Psoas muscle (tissue), 8 donors: ENCODE measurements around the gene RXFP2. TPM values are rescaled to one million over a fixed set of nuclear protein-coding genes. Genes with fewer than 3 reads are reported as not detected.

Experiments
- ATAC-seq, 4 donors: fragments of 200-7000 bp; cut with Tn5 transposase; one replicate each; pipeline ENCODE4 v1.9.1; 2020; ENCODE audit warnings: moderate library complexity in 3 of 4, mild to moderate bottlenecking in 2 of 4
- DNase-seq, 2 donors: peaks; one replicate each; pipeline ENCODE4 v3.0.0-alpha.2; 2020
- H3K27ac ChIP-seq: fragments of 200-600 bp; one replicate; pipeline ENCODE4 v1.8.0; 2022
- H3K27me3 ChIP-seq, 3 donors: fragments of 200-600 bp in 1 of 3; one replicate each; pipeline versions ENCODE4 v1.6.1 to v1.8.0; 2013 to 2022; ENCODE audit warnings: low read length in 2 of 3, mild to moderate bottlenecking in 2 of 3, moderate library complexity in 1 of 3; ENCODE audit not compliant: insufficient read depth in 3 of 3
- H3K36me3 ChIP-seq, 2 donors: fragments of 200-600 bp in 1 of 2; one replicate each; pipeline versions ENCODE4 v1.6.1 to v1.8.0; 2013 to 2022; ENCODE audit warnings: low read depth in 1 of 2, mild to moderate bottlenecking in 1 of 2, moderate library complexity in 1 of 2; ENCODE audit not compliant: insufficient read depth in 1 of 2
- H3K4me1 ChIP-seq: fragments of 200-600 bp; one replicate; pipeline ENCODE4 v1.8.0; 2022
- H3K4me3 ChIP-seq: fragments of 200-600 bp; one replicate; pipeline ENCODE4 v1.8.0; 2022; ENCODE audit warnings: mild to moderate bottlenecking
- H3K9me3 ChIP-seq: fragments of 200-600 bp; one replicate; pipeline ENCODE4 v1.8.0; 2022
- CTCF ChIP-seq: fragments of 200-600 bp; IDR thresholded peaks from one replicate; pipeline ENCODE4 v1.8.0; 2022; ENCODE audit warnings: antibody characterized with exemption
- WGBS, 3 donors: extraction: QIAGEN DNeasy Blood & Tissue Kit; methylation state at CpG; one replicate each; pipeline versions ENCODE4 v1.1.6 to v1.1.7; 2013; 5-methylcytosine and 5-hydroxymethylcytosine counted together
- intact Hi-C, 2 donors: fragments of 100-400 bp; cut with DNase I; formaldehyde crosslinking; loops; one replicate each; pipeline versions ENCODE4 v1.11.0 to v1.14.2; 2022
- polyA plus RNA-seq, 3 donors: library from polyadenylated mRNA; stranded (reverse); fragments of 200-250 nt; gene quantifications; one replicate each; pipeline ENCODE4 v1.2.3, GENCODE V29; 2013
- total RNA-seq, 4 donors: library from RNA; stranded (reverse); fragmentation: NEBNext Ultra II Directional in 2 of 4; extraction: Animal tissue kit (Norgen Biotek cat#: 25700) in 2 of 4; gene quantifications; one replicate each; pipeline versions ENCODE4 v1.2.1 to v1.2.4, GENCODE V29; 2021 to 2023
- donor health status: healthy with polysubstance abuse.
- donor health status: DM: no; HTN: no; CAD: no; lungs with moderate emphysema.
- donor health status: Bipolar disorder and iron deficiency.
- donor health status: healthy.
- donor health status: DM: yes; HTN: yes; CAD: no.
- donor health status: DM: no; HTN: no; CAD: no.
- donor health status: DM: no; HTN: no; CAD: no.
- donor health status: DM: yes; HTN: yes; CAD: no.

Gene RXFP2
- total and polyA plus RNA-seq, 7 donors, result 0.47 to 4.0 (median 1.2) TPM; not detected in 2

GRCh38 chr13:31775148-31775547 lies 35.8 kb downstream of the RXFP2 start:
- Histone ChIP-seq H3K4me1 (no peaks in the 10 kb centered on the region), H3K9me3 (no peaks in the 10 kb centered on the region), H3K36me3 (no peaks in the 10 kb centered on the region), H3K27ac (no peak overlapping the region), H3K4me3 (no peak overlapping the region), H3K27me3 (no peaks in the 10 kb centered on the region)
- DNase-seq (no peak), ATAC-seq (no peak)
- TF ChIP-seq CTCF, result no peak
- intact Hi-C loops, result no loop called here
- WGBS, 3 donors, result 93 to 98% (median 95%) methylated on average over 2 of the region's 2 CpGs

- DNase-seq (peak; percentile 50 to 66), ATAC-seq (peak in 3 of 4 donors; percentile 64 to 72 (median 66))
- Histone ChIP-seq H3K27ac (no peak overlapping the region), H3K9me3 (no peaks in the 10 kb centered on the region), H3K36me3 (no peaks in the 10 kb centered on the region), H3K4me3 (no peak overlapping the region), H3K4me1 (no peaks in the 10 kb centered on the region), H3K27me3 (no peaks in the 10 kb centered on the region)
- TF ChIP-seq CTCF, result no peak
- WGBS, 3 donors, result 50 to 63% (median 51%) methylated on average over 3 of the region's 3 CpGs
- intact Hi-C loops, result no loop called here
Observed at GRCh38 chr13:31775686-31776085, 36.4 kb downstream of the RXFP2 start.

- Histone ChIP-seq H3K4me1 (no peaks in the 10 kb centered on the region), H3K4me3 (no peak overlapping the region), H3K36me3 (no peaks in the 10 kb centered on the region), H3K9me3 (no peaks in the 10 kb centered on the region), H3K27me3 (no peaks in the 10 kb centered on the region), H3K27ac (no peak overlapping the region)
- intact Hi-C loops, result no loop called here
- 44 to 47% (median 44%) methylated on average over 4 of the region's 4 CpGs for WGBS, 3 donors
- ATAC-seq (no peak), DNase-seq (no peak)
- no peak for TF ChIP-seq CTCF
Observed at GRCh38 chr13:31781064-31781463, 41.7 kb downstream of the RXFP2 start.

- Histone ChIP-seq H3K36me3 (no peaks in the 10 kb centered on the region), H3K27ac (no peak overlapping the region), H3K27me3 (no peaks in the 10 kb centered on the region), H3K4me3 (no peak overlapping the region), H3K9me3 (no peaks in the 10 kb centered on the region), H3K4me1 (no peaks in the 10 kb centered on the region)
- 61 to 65% (median 62%) methylated on average over 7 of the region's 7 CpGs for WGBS, 3 donors
- ATAC-seq, result peak in 1 of 4 donors; percentile 17
- no peak for DNase-seq
- no peak for TF ChIP-seq CTCF
- intact Hi-C loops, result no loop called here
Observed at GRCh38 chr13:31786011-31786410, 46.7 kb downstream of the RXFP2 start.

- ATAC-seq (no peak), DNase-seq (no peak)
- Histone ChIP-seq H3K27ac (no peak overlapping the region), H3K27me3 (no peaks in the 10 kb centered on the region), H3K4me1 (no peaks in the 10 kb centered on the region), H3K36me3 (no peaks in the 10 kb centered on the region), H3K9me3 (no peaks in the 10 kb centered on the region), H3K4me3 (no peak overlapping the region)
- 66 to 71% (median 70%) methylated on average over 2 of the region's 2 CpGs for WGBS, 3 donors
- no peak for TF ChIP-seq CTCF
- intact Hi-C loops, result no loop called here
Observed at GRCh38 chr13:31790992-31791391, 51.7 kb downstream of the RXFP2 start.
